GM21381 (cell line): ENCODE measurements around the gene ERBB4.

Experiments
- ATAC-seq: cut with Tn5 transposase; IDR thresholded peaks from one replicate; pipeline ENCODE4 v1.9.1; 2021; ENCODE audit warnings: mild to moderate bottlenecking, moderate library complexity; ENCODE audit not compliant: unreplicated experiment

The ERBB4 gene

DNA sequence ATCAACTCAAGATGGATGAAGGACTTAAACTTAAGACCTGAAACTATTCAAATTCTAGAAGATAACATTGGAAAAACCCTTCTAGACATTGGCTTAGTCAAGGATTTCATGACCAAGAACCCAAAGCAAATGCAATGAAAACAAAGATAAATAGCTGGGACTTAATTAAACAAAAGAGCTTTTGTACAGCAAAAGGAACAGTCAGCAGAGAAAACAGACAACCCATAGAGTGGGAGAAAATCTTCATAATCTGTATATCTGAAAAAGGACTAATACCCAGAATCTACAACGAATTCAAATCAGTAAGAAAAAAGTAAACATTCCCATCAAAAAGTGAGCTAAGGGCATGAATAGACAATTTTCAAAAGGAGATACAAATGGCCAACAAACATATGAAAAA is 171.2 kb downstream of the ERBB4 start:
- no peak for ATAC-seq

DNA sequence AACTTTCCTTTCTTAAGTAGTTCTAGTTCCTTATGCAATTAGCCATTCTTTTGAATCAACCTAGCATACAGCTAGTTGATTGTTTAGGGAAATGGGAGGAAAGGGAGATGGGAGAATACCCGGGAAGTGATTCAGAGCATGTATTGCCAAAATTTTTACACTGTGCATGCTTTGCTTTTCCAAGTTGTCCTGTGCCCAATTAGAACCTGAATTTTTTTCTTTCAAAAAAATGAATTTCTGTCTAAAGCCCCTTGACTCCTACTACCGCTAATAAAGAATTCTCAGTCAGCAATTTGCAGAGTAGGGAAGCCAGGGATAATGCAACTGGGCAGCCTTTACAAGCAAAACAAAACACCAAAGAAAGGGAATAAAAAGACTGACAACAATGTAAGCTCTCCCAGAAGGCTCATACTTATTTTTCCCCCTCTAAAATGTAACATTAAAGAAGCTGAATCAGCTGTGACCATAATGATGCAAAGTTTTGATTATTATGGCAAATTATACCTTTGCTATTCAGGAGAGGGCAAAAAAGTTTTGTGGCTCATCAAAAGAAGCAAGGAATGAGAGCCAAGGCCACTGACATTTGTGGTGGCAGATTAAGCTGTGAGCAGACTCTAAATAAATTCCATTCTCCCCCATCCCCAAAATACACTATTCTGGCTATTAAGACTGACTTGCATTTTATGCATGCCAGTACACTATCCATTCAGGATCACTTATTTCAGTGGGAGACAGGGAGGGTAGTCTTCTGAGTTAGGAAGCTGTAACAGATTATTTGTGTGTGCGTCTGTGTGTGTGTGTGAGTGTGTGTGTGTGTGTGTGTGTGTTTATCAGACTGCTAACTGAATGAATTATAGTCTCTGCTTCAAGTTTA is 174.3 kb downstream of the ERBB4 start:
- ATAC-seq = no peak

- ATAC-seq = no peak
These were observed 177.3 kb downstream of the ERBB4 start for GRCh38 chr2:212361174-212361756.

- no peak for ATAC-seq
These were observed 178.5 kb downstream of the ERBB4 start for GRCh38 chr2:212360068-212360460.

DNA sequence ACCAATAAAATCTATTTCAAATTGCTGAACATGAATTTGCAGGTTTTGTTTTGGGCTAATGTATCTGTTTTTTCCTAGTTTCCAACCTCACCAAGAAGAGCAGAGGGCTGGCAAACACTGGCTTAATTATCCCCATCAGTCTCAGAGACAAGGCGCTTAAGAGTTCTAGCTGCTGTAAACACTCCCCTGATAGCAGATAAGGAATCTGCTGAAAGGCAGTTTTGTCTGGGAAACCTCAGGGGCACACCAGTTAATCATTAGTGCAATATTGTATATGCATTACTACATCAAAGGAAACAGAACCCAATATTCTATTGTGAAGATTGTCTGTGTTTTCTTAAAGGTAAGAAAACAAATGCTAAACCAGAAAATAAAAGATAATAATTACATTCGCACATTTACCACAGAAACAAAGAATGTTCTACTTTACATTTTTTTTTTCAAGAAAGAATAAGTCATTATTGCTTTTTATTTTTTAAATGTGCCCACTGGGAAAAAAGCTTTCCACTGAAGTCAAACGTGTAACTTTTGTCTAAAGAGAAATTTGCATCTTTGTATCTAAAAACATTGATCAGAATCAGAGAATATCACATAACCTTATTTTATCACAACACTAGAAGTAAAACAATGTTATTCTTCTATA is 179.1 kb downstream of the ERBB4 start:
- ATAC-seq = no peak

DNA sequence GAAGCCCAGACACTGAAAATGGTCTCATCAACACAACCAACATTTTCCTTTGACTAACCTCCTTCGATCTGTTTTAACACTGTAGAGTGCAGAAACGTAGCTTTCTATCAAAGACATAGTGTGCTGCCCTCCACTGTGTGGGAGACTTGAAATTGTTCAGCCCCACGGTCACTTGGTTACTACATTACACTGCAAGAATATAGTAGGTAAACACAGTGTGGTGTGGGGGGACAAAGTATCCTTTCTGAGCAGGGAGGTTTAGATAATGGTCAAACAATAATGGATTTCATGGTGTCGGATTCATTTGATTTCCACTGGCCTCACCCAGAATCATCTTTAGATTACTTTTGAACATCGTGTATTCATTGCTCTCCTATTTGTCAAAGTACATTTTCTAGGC is 181.0 kb downstream of the ERBB4 start:
- no peak for ATAC-seq

GRCh38 chr2:212354382-212354781 is 184.2 kb downstream of the ERBB4 start:
- no peak for ATAC-seq

GRCh38 chr2:212348501-212348900 is 190.1 kb downstream of the ERBB4 start:
- no peak for ATAC-seq

- ATAC-seq = no peak
These were observed 191.7 kb downstream of the ERBB4 start for GRCh38 chr2:212346865-212347264.

DNA sequence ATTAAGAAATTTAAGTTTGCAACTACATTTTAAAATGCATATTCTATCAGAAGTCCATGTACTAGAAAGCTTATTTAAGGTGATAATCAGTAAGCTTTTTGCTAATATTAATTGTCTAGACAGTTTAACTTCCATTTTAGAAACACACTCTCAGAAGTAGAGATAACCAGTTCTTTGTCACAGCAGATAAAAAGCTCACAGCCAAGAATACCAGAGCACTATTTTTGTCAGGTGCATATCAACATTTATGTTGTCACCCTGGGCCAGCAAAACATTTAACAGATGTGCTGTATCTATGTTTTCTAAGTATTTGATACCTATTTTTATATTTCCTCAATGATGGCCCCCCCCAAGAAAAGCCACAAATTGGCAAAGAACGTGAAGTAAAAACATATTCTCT is 192.6 kb downstream of the ERBB4 start:
- ATAC-seq = no peak

DNA sequence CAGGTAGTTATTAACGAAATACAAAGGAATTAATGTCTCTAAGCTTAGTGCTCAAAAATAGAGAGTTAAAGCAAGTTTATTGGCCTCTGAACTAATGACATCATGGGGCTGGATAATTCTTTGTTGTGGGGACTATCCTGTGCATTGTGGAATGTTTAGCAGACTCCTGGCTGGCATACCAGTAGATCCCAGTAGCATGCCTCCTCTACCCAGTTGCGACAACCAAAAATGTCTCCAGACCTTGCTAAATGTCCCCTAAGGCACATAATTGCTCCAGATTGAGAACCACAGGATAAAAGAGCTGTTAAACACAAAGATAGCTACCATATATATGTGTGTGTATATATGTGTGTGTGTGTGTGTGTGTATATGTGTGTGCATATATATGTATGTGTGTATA is 194.5 kb downstream of the ERBB4 start:
- ATAC-seq = no peak

DNA sequence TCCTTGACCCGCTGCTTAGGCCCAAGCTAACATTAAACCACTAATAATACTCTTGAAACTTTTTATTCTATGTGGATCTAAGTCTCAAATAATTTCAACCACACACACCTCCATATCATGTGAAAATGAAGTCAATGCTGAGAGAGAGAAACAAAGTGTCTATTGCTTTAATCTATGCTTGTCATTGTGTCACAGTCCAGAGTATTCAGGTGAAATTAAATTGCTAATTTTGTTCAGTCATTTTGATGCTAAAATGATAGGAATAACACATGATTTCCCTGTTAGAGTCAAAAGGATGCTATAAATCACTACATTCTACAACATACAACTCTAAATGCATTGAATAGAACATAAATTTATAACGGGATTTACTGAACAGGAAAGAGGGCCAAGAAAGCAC is 195.4 kb downstream of the ERBB4 start:
- ATAC-seq = no peak

DNA sequence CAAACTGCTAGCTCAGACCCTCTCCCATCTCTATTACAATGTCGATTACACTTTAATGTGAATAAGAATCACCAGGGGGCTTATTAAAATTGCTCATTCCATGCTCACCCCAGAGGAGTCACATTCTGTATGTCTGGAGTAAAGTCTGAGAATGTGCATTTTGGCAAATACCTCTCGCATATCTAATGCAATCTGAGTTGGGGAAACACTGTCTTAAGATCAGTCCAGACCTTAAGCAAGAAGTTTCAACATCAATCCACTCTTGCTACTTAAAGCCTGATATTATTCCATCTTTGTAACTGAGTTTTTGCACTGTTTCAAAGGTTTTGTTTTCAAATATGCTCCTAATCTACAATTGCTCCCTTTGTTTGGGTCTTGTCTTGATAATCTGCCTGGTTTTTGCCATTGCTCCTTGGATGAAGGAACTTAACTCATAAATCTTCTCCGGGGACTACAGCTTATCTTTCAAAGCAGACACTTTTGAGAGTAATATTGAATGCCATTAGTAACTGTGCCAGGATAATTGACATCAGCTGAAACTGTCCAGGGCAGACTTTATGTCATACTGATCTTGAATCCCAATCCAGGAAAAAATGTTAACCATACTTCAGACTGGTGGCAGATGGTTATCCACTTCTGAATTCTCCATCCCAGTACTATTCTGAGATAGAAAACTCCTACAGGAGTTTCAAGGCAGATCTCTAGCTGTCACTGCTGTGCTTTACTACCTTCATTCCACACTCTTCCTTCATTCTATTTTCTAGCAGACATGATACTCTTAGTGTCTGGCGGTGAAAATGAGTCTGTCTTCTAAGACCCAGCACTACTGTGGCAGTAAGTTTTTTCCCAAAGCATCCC is 200.9 kb downstream of the ERBB4 start:
- ATAC-seq = no peak

DNA sequence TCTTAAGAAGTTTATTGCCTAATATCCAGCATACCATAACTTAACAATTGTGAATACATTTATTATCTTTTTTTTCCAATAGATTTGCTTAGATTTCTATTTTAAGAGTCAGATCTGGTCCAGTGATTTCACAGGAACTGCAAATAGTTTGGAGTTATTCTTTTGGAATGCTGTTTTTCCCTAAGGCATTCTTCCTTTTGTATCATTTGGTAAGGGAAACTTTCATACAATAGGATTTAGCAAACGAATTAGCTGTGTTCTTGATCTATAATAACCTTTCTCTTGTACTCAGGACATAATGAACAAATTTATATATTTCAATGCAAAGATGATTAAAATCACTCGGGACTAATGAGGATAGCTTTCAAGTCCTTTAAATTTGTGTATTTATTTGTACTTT is 201.6 kb downstream of the ERBB4 start:
- no peak for ATAC-seq

DNA sequence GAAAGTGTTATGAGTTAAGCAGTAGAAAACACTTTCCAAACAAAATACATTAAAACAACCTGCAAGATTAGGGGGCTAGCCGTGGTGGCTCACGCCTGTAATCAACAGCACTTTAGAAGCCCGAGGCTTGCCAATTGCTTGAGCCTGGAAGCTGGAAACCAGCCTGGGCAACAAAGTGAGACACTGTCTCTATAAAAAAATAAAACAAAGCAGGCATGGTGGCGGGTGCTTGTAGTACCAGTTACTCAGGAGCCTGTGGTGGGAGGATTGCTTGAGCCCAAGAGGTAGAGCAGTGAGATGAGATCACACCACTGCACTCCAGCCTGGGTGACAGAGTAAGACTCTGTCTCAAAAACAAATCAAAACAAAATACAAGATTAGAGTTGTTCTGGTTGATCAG is 208.3 kb downstream of the ERBB4 start:
- ATAC-seq = no peak

DNA sequence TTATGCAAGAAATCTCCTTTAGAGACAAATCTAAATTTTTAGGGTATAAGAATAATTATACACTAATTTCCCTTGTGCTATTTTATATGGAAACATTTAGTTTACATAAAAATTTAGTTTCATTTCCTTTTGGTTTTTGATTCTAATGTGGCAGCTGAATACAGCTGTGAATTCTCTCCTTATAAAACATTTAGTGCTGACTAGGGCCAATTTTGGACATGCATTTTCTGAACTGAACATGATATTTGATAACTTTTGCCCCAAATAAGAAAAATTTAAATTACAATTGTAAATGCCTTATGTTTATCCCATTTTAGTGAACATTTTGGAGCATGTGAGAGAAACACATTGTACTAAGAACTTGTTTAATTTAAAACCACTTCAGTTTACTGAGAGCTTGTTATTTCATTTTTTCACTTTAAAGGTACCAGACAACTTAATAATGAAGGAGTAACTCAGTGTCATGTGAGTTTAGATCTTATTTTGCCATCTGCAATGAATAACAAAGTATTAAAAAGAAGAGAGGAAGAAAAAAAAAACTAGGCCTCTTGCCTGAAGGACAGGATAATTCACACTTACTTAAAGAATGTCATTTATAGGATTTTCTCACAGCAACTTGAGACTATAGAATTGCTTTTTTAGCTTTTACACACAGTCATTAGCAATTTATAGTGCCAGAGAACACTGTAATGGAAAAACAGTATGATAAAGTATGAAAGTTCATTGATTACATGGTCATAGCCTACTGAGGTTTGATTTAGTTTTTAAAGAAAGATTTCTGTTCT is 209.7 kb downstream of the ERBB4 start:
- ATAC-seq = no peak

DNA sequence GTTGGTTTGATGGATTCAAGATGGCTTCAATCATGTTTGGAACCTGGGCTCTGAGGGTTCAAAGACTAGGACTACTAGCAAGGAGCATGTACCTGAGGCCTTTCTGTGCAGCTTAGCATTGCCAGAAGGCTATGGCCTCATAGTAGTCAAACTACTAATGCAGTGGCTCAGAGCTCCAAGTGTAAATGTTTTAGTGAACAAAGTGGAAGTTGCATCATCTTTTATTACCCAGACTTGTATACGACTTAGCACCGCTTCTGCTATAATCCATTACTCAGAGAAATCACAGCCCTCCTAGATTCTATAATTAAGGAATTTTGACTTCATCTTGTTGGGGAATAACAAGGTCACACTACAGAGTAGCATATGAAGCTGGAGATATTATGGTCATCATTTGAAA is 210.5 kb downstream of the ERBB4 start:
- ATAC-seq = no peak

DNA sequence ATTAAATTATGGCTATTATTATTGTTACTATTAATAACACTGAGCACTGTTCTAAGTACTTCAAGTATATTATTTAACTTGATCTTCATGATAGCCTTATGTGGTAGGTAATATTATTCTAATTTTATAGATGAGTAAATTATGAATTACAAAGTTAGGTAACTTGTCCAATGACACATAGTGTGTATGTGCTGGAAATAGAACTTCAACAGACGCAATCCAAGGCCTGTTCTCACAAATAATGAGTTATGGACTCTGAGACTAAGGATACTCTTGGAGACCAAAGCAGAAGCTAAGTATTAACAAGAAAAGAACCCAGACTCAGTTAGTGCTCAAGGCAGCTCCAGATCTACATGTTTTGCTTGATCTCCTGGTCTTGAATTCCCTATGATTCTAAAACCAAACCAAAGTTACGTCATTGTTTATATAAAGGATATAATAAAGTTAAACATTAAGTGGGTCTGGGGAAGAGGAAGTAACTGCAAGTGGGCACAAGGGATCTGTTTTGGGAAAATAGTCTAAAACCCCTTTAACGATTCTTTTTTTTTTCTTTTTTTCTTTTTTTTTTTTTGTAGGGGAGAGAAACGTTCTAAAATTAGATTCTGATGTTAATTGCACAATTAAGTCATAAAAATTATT is 211.3 kb downstream of the ERBB4 start:
- ATAC-seq = no peak

DNA sequence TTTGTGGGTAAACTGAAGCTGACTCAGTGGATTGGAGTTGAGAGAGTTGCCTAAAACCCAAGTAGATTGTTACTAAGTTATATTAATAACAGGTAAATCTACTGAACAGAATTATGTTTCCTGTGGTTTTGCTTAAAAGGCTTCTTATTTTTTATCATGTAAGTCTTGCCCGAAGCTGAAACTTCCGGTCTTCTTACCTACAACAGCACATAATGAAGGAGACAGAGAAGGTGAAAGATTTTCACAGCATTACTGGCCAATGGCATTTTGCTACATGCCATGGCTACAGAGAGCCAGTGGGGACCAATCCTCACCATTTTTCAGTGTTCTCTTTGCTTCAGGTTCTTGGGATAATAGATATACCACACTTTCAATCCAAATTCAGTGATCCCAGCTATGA is 220.0 kb downstream of the ERBB4 start:
- no peak for ATAC-seq

DNA sequence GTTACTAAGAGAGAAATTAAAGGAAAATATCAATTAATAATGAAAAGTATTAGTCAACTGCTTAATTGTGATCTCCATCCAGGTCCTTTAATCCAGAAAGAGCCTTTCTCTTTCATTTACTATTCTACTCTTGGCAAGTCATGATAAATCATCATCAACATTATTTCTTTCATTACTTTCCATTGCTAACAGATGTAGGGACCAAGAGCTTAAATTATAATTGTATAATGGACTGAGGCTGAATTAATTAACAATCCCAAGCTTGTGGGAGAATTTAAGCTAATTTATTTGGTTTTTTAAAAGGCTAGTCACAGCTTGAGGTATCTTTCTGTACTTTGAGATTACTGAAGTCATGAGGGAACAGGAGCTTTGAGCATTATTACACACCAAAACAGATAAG is 223.9 kb downstream of the ERBB4 start:
- no peak for ATAC-seq
